GM11168 (cell line): ENCODE measurements around the gene EXD3.

Experiments used
- in situ Hi-C: fragments of 300-500 bp; cut with MboI; formaldehyde crosslinking; loops from one replicate; pipeline ENCODE4 v1.12.0; 2022; ENCODE audit warnings: low sequenced_read_pairs; ENCODE audit not compliant: unreplicated experiment

Gene EXD3

DNA sequence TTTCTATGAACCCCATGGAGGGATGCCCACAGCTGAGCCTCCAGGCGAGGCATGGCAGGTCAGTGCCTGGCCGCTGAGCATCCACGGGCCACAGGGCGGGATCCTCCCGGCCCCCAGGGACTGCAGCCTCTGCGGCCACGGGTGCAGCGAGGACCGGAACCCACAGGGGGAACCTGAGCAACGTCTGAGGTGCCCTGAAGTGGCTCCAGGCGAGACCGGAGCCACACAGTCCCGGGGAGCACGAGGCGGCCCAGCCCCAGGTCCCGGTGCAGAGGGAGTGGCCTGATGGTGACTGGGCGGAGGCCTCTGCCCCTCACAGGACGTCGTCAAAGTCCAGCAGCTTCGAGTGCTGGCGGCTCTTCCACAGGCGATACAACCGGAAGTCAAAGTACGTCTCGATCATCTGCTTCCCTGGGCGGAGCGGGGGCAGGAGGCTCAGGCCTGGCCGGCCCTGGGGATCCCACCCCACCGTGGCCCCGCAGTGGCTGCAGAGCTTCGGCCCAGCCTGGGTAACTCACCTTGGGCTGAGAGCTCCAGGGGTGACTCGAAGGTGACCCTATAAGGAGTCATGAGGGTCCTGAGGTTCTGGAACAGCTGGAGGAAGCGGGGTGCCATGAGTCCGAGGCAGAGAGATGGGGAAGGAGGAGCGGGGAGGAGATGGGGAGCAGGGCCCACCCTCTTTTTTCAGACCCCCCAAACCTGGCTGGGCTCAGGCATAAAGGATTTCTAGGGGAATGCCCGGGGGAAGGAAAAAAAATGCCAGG lies 26.3 kb upstream of the EXD3 start:
- in situ Hi-C loops: no loop called here

DNA sequence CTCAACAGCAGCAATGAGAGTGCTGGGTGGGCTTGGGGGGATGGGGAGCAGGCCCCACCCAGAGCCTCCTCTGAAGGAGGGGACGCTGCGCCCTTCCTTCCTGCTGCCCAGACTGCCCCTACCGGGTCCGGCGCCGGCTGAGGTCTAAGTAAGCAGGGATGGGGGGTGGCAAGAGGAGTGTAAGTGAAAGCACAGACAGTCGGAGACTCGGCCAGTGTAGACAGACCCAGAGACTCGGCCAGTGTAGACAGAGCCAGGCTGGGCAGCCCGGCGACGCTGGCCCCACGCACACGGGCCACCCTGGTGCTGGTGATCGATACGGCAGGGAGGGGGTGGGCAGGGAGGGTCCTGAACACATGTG lies 25.6 kb upstream of the EXD3 start:
- in situ Hi-C loops: no loop called here

DNA sequence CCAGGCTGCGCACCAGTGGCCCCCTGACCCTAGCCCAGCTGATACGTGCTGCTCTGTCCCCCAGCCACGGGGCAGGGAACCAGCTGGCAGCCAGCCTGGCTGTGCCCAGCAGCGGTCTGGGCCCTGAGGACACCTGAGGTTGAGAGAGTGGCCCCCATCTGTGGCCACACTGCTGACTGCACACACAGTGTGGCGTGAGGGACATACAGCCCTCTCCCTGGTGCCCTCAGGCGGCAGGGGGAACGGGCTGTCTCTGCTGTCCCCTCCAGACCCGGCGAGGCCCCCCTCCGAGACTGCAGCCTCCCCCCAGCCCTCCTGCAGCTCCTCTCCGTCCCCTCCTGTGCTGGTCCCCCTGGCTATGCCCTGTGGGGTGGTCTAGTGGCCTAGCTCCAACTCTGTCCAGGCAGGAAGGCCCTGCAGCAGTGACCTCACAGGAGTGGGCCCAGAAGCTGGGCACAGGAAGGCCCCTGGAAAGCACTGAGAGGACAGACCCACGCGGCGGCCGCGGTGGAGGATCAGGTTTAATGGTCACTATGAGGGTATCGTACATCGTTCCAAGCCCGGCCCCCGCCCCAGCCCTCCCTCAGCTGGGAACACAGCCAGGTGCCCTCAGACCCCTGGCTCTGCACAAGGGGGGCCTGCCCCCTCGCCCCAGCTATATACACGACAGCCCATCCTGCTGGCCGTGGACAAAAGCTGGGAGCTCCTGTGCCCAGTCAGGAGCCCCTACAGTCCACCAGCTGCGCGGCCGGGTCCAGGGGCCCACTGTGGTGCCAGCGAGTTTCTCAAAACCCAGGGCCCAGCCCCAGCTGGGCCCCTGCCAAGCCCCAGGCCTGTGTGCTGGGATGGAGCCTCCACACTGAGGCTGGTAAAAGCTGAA lies 25.0 kb upstream of the EXD3 start:
- in situ Hi-C loops: no loop called here

DNA sequence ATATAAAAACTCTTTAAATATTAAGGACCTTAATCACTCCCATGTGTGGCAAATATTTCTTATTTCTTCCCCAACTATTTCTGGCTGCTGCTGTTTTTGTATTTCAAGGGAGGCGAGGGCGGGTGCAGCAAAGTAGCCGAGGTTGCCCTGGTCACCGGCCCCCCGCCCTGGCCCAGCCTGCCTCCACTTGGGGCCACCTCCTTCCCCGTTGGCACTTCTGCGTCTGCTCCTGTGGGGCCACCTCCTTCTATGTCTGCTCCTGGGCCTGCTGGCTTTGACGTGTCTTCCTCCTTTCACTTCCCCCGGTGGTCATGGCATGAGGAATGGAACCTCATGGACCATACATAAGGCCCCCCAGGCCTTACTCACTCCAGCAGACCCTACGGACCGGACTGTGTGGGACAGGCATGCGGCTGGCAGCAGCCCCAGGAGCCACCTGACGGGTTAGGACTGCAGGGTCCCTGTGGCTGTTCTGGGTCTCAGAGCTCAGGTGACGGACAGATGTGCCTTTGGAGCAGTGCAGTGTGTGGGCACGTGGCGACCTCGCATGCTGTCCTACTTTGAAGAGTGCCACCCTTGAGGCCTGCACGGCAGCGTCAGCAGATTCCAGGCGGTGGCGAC lies 24.0 kb upstream of the EXD3 start:
- in situ Hi-C loops: no loop called here

DNA sequence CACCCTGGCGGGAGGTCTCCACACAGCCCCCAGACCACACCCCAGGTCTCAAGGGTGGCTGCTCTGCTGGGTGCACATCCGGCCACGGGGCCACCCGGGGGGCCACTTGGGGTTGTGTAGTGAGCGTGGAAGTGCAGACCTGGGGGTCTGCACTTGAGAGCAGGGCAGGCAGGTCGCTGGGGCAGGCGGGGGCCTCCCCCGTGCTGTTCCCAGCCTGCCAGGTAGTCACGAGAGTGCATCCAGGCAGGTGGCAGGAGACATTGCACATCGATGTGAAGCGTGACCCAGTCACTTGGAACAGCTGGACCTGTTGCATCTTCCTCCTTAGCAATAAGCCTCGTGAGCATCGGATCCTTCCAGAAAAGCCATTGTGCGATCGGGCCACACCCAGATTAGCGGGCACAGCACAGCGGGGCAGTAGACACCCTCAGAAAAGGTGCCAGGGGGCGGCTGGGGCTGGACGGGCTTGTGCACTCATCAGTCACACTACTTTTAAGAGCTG lies 23.0 kb upstream of the EXD3 start:
- in situ Hi-C loops: no loop called here

DNA sequence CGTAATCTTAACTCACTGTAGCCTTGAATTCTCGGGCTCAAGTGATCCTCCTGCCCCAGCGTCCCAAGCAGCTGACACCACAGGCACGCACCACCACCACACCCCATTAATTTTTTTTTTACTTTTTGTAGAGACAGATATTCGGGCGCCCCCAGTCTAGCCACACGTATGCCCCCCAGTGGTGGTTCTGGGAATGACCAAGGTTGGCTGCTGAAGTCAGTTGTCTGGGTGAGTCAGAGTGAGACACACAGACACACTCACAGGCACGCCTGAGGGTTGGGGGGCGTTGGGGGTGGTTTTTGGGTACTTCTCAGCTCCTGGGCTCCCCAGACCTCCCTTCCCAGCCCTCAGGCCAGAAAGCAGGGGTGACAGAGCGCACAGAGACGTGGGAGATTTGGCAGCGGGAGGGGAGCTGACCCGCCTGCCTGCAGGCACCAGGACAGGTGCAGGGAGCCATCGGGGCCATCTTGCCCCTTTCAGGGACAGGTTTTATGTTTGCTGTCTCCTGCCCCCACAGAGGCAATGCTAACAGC lies 22.4 kb upstream of the EXD3 start:
- in situ Hi-C loops: no loop called here

DNA sequence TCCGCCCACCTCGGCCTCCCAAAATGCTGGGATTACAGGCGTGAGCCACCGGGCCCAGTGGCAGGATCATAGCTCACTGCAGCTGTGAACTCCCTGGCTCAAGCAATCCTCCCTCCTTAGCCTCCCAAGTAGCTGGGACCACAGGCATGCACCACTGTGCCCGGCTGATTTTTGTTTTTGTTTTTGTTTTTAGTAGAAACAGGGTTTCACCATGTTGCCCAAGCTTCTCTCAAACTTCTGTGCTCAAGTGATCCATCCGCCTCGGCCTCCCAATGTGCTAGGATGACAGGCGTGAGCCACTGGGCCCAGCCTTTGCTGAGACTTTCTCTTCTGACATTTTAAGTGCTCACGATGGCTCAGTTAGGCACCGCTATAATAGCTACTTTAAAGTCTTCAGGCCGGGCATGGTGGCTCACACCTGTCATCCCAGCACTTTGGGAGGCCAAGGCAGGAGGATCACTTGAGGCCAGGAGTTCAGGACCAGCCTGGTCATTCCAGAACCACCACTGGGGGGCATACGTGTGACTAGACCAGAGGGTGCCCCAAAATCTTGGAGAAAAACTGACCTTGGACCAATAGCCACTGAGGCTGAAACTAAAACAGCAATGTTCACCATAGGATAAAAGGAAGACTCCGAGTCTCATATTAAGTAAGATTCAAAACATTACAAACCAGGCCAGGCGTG lies 21.3 kb upstream of the EXD3 start:
- in situ Hi-C loops: no loop called here

DNA sequence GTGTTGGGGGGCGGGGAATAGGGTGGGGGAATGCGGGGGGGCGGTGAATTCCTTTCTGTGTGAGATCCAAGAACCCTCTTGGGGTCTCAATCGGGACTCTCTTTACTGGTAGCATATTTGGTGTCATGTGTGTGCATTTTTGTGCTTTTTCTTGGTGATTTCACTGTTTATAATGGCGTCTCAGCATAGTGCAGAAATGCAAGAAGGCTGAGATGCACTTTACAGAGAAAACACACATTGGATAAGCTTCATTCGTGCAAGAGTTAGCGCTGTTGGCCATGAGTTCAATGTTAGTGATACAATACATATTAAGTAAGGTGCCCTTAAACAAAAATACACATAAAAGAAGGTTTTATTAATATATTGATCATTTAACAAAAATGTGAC lies 19.0 kb upstream of the EXD3 start:
- in situ Hi-C loops: no loop called here

DNA sequence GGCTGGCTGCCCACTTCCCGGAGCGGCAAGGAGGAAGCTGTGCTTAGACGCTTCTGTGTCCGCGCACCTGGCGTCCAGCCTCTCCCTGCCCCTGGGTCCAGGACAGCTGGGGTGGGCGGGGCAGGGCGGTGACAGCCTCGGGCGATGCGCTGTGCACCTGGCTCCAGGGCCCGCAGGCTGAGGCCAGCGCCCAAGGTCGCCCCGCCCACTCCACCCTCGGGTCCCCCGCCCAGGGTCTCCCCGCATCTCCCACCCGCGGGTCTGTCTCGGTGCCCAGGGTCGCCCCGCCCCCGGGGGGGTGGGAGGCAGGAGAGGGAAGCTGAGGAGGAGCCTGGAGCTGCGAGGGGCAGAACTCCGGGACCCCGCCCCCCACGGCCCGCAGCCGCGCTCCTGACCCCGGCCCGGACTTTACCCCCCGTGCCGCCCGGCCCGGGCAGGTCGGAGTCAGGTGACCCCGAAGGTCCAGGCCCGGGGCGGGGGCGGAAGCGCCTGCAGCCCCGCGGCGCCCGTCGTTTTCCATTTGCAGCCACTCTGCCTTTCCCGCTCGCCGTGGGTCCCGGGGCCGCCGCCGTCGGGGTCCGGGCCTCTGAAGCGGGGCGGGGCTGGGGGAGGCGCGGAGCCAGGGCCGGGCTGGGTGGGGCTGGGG lies 18.4 kb upstream of the EXD3 start, which contains the start of gene ENTPD8:
Gene ENTPD8, minus strand, starts transcription at position 69 of the 646 bp plus-strand sequence. CDS start 3,072 bp downstream, outside the sequence.
- in situ Hi-C loops: no loop called here

DNA sequence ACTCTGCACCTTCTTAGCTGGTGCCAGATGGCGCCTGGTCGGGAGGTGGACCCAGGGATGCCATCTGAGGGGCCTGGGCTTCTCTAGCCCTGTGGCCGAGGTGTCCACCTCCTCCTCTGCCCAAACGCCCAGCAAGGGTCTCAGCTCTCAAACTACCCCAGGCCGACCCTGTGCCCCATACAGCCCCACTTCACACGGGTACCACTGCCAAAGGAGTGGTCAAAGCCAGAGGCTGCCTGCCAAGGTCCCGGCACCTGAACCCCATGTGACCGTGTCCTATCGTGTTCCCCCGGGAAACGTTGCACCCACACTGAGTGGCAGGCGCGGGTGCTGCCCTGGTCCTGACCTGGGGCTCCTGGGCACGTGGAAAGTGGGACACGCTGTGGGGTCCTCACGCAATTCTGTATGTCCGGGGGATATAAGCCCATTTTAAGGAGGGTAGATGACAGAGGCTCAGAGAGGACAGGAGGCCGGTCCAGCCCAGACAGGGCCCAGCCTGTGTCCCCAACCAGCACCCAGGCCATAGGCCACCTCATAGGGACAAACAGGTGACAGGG lies 16.3 kb upstream of the EXD3 start:
- in situ Hi-C loops: no loop called here

DNA sequence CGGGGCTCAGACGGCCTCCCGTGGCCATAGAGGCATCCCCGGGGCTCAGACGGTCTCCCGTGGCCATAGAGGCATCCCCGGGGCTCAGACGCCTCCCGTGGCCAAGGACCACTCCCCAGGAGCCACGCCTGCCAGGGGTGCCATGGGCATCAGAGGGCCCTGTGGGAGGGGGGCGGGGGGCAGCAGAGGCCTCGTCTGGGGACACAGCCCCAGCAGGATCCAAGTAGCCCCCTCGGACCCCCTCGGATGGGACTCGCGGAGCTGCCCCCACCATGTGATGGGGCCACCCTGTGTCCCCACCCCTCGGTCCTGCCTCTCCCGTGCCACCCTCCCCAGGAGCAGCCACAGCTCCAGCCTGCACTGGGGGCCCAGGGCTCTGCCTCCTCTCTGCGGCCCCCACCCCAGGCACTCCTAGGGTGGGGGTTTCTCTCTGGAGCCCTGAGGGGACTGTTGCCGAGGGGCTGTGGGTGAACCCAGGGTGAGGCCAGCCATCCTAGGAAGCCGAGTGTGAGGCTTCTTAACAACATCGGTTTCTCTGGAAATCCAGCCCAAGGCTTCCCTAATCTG lies 15.7 kb upstream of the EXD3 start:
- in situ Hi-C loops: no loop called here

DNA sequence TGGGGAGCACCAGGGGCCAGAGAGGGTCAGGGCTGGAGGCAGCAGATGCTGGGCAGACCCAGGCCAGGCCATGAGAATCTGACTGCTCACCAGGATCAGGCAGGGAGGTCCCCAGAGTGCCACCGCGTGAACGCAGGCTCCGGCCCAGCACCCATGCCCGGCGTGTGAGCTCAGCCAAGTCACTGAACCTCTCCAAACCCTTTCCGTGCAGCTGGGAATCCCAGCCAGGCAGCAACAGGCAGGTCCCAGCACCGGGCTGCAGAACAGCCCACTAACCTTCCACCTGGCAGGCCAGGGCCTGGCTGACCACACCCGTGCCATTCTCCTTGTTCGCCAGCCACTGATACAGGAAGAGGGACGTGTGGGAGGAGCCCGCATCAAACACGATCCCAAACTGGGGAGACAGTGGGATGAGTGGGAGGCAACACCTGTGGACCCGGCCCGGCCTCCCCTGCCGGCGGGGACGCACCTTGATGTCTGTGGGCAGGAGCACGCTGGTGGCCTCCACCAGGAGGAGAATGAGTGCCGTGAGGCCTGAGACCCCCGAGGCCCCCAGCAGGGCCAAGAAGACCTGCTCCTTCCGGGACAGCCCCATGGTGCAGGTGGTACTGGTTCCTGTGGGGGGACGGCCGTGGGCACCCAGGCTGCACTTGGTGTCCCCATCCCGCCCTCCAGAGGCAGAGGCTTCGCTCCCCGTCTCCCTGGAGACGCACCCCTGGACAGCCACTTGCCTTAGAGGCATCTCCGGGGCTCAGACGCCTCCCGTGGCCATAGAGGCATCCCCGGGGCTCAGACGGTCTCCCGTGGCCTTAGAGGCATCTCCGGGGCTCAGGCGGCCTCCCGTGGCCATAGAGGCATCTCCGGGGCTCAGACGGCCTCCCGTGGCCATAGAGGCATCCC lies 15.0 kb upstream of the EXD3 start:
- in situ Hi-C loops: no loop called here

DNA sequence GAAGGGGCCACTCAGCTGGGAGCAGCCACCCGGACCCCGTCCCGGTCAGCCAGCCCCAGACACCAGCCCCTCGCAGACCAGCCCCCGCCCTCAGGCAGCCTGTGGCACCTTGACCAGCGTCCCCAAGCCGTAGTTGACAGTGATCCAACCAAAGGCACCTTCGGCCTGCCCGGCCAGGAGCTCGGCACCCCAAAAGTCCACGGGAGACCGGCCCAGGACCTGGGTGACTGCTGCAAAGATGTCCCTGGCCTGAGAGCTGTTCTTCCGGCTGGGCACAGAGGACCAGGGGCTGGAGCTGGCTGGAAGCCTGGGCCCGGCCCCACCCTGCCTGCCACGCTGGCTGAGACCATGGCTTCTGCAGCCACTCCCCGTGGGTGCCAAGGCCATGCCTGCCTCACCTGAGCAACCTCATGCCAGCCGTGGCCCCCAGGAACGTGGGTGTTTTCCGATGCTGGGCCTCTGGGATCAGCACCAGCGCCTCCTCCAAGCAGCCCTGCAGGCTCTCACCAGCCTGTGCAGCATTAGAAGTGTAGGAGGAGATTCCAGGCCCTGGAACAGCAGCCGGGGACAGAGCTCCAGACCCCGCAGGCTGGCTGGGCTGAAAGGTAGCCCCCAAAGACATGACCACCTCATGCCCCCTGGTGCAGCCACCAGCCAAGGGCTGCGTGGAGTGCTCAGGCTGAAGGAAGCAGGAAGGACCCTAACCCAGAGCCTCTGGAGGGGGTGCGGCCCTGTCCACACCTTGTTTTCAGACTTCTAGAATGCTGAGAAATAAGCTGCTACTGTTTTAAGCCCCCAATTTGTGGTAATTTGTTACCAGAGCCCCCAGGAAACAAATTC lies 14.0 kb upstream of the EXD3 start:
- in situ Hi-C loops: no loop called here

DNA sequence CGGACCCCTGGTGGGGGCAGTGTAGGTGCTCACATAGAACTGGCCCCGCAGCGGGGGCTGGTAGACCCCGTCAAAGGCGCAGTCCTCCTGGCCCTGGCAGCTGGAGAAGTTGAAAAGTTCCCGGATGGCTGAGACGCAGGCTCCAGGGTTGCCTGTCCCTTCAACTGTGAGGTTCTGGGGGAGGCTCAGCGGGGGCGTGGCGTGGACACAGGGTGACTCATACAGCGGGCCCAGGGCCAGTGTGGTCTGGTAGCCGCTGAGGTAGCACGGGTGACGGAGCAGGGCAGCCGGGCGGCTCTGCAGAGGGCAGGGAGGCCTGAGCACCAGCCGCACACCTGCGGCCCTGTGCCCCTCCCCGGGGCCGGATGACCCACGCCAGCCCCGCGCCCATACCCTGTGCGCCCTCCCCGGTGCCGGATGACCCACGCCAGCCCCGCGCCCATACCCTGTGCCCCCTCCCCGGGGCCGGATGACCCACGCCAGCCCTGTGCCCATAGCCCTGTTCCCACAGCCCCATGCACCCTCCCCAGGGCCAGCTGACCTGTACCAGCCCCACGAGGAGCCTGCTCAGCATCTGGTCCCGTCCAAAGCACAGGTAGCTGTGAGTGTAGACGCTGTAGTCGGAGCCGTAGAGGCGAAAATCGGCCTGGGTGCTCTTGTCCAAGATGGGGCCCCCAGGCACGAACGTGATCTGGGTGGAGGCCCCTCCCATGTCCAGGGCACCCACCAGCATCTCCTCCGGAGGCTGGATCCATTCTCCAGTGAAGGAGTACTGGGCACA lies 13.2 kb upstream of the EXD3 start:
- in situ Hi-C loops: no loop called here

DNA sequence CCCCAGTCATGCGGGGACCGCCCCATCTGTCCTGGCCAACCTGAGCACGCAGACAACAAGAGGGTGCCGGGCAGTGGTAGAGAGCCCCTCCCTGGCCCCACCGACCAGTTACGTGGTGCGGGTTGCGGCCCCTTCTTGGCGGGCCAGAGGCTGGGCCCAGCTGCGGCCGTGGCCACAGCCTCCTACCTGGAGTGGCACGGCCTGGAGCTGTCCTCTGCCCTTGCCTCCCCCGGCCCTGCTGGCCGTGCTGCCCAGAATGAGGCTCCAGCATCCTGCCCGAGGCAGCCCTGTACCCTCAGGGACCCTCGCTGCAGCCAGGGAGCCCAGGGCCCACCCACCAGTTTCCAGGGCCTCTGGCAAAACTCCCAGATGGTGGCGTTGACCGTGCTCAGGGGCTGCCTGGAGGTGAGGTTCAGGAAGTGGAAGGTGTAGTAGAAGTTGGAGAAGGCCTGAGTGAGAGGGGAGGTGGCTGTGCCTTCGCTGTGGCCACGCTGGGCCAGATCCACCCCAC lies 12.5 kb upstream of the EXD3 start:
- in situ Hi-C loops: no loop called here
